Activated CD4-positive, alpha-beta T cell treated with anti-CD3 and anti-CD28 coated beads, Interleukin-10, Interleukin-2, amounts not matched to agents 100 ng/mL and 50 ng/mL, durations not matched to agents 16 hours and 8 hours (primary cell): ENCODE data around the gene EHD2.
"Not testable (repeated sequence)": the region's sequence is repeated elsewhere in the genome, so short reads cannot be mapped to it uniquely, and the experiment has no call there.

Source experiments
- DNase-seq: peaks from one replicate; pipeline ENCODE4 v3.0.0-alpha.2; 2020

EHD2 gene

DNA sequence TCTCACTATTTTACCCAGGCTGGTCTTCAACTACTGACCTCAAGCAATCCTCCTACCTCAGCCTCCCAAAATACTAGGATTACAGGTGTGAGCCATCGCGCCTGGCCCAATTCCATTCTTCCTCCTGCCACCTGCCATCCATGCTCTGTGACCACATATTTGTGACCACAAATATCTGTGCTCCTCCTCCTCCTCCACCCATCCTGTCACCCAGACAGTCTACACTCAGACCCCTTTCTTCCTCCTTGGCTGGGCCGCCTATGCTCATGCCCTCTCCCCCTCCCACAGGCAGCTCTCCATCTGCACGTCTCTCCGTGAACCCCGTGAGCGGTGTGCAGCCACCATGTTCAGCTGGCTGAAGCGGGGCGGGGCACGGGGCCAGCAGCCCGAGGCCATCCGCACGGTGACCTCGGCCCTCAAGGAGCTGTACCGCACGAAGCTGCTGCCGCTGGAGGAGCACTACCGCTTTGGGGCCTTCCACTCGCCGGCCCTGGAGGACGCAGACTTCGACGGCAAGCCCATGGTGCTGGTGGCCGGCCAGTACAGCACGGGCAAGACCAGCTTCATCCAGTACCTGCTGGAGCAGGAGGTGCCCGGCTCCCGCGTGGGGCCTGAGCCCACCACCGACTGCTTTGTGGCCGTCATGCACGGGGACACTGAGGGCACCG is 3.2 kb downstream of the EHD2 start:
- no peak for DNase-seq

DNA sequence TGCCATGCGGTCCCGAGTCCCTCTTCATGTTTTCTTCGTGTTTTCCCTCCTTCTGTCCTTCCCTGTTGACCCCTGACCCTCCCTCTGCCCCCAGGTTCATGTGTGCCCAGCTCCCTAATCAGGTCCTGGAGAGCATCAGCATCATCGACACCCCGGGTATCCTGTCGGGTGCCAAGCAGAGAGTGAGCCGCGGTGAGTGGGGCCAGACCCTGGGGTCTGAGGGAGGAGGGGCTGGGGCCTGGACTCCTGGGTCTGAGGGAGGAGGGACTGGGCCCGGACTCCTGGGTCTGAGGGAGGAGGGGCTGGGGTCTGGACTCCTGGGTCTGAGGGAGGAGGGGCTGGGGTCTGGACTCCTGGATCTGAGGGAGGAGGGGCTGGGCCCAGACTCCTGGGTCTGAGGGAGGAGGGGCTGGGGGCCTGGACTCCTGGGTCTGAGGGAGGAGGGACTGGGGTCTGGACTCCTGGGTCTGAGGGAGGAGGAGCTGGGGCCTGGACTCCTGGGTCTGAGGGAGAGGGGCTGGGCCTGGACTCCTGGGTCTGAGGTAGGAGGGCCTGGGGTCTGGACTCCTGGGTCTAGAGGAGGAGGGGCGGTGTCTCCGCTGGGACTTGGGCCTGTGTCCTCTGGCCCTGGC is 5.3 kb downstream of the EHD2 start:
- DNase-seq, result not testable (repeated sequence)

DNA sequence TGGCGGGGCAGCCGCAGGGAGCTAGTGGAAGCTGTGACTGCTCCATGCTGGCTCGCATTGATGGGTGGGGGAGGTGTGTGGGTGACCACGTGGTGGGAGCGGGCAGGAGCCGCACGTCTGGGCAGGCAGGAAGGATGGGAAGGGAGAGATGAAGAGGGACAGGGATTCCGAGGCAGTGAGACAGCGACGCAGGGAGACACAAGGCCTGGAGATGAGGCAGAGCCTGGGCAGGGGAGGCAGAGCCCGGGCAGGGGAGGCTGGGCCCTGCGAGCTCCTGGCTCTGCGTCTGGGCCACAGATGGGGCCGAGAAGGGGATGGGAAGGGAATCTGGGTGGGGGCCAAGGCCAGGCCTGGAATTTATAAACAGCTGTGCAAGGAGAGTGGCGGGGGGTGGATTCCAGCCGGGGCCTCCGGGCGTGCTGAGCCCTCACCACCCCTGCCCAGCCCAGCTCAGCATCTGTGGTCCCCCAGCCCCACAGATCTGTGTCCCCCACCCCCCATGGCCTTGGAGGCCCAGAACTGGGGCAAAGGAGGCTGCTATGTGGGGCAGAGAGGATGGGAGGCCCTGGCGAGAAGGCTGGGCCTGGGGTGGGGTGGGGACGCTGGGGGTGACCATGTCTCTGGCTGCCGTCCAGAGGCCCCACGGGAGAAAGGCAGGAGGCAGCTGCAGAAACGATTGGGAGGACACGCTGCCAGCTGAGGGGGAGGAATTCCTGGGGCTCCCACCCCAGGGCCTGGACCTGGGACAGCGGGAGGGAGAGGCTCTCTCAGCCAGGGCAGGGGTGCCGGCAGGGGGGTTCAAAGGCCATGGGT is 6.0 kb downstream of the EHD2 start:
- no peak for DNase-seq

DNA sequence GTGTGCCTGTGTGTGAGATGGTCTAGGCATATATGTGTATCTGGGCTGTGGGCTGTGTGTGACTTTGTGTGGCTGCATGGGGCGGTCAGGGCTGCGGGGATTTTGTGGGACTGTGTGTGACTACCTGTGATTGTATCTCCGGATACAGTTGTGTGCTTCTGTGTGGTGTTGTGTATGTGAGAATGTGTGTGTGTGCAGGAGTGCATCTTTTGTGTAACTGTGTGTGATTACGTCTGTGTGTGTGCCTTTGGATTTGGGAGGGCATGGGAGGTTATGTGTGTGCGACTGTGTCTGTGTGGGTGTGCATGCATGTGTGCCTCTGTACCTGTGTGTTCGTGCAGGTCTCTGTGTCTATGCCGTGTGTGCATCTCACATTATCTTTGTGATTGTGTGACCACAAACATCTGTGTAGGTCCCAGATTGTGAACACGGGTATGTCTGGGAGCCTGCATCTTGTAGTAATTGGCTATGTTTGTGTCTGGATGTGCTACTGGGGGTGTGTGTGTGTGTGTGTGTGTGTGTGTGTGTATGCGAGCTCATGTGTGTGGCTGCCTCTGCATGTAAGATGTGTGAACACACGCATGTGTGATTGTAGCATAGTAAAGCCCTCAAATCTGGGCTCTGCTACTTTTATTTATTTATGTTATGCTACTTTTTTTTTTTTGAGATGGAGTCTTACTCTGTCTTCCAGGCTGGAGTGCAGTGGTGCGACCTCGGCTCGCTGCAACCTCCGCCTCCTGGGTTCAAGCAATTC is 7.6 kb downstream of the EHD2 start:
- no peak for DNase-seq

DNA sequence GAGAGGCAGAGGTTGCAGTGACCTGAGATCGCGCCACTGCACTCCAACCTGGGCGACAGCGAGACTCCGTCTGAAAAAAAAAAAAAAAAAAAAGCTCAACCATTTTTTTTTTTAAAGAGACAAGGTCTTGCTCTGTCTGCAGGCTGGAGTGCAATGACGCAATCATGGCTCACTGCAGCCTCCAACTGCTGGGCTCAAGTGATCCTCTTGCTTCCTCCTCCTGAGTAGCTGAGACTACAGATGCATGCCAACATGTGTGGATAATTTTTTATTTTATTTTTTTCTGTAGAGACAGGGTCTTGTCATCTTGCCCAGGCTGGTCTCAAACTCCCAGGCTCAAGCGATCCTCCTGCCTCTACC is 10.3 kb downstream of the EHD2 start:
- DNase-seq, result peak; percentile 27

DNA sequence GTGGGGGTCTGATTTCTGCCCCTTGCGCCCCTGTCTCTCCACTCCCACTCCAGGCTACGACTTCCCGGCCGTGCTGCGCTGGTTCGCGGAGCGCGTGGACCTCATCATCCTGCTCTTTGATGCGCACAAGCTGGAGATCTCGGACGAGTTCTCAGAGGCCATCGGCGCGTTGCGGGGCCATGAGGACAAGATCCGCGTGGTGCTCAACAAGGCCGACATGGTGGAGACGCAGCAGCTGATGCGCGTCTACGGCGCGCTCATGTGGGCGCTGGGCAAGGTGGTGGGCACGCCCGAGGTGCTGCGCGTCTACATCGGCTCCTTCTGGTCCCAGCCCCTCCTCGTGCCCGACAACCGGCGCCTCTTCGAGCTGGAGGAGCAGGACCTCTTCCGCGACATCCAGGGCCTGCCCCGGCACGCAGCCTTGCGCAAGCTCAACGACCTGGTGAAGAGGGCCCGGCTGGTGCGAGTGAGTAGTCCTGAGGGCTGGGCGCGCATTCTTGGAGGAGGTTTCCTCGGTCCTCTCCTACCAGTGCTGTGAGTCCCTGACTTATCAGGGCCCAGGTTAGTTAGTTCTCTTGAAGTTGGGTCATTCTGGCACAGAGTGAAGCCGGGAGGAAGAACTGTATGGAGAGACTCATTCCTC is 12.7 kb downstream of the EHD2 start:
- DNase-seq, result no peak

DNA sequence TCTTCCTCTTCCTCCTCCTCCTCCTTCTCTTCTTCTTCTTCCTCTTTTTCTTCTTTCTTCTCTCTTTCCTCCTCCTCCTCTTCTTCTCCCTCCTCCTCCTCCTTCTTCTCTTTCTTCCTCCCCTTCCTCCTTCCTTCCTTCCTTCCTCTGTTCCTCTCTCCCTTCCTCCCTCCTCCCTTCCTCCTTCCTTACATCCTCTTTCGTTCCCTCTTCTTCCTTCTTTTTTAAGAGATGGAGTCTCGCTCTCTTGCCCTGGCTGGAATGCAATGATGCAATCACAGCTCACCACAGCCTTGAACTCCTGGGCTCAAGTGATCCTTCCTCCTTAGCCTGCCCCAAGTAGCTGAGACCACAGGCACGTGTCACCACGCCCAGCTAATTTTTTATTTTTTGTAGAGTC is 13.2 kb downstream of the EHD2 start:
- DNase-seq, result no peak

DNA sequence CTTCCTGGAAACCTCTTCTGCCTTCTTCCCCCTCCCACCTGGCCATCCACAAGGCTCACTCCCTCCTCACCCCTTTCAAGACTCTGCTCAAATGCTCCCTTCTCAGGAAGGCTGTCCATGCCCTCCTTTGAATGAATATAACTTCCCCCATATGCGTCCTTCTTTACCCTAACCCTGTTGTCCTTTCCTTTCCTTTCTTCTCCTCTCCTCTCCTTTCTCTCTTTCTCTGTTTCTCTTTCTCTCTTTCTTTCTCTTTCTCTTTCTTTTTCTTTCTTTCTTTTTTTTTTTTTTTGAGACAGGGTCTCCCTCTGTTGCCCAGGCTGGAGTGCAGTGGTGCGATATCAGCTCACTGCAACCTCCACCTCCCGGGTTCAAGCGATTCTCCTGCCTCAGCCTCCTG is 15.1 kb downstream of the EHD2 start:
- not testable (repeated sequence) for DNase-seq

DNA sequence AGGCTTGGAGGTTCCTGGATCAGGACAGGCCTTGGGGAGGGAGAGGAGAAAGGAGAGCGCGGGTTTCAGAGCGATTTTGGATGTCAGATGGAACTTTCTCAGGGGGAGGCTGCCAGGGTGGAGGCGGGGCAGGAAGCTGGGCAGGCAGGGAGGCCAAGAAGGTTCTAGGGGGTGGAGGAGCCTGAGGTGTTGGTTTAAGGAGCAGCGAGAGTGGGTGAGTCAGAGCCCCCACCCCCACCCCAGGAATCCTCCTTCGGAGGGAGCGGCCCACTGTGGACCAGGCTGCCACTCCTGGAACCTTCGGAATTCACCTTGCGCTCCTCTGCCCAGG is 16.2 kb downstream of the EHD2 start:
- DNase-seq, result no peak

DNA sequence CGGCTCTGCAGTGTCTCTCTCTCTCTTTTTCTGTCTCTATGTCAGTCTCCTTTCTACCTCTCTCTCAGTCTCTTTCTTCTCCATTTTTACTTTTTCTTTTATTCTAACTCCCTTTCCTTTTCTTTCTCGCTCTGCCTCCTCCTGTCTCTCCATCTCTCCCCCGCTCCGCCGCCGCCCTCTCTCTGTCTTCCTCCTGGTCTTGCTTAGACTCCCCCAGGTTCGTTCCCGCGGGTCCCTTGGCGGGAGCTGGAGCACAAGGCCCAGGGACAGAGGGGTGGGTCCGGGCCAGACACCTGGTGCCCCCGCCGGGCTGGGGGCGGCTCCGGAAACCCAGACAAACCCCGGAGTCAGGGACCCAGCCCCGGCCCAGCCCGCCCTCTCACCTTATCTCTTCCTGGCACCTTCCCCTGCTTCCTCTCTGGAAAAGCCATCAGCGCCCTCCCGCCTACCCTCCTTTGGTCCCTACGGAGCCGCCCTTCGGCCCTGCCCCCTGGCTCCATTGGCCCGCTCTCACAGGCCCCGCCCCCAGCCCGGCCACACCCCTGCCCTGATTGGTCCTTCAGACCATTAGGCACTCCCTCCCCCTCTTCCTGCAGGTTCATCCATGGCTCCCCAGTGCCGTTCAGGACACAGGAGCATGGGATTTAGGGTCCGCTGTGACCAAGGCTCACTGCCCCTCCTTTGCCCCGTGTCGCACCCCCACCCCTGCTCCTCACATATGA is 16.7 kb downstream of the EHD2 start:
- peak; percentile 60 for DNase-seq

DNA sequence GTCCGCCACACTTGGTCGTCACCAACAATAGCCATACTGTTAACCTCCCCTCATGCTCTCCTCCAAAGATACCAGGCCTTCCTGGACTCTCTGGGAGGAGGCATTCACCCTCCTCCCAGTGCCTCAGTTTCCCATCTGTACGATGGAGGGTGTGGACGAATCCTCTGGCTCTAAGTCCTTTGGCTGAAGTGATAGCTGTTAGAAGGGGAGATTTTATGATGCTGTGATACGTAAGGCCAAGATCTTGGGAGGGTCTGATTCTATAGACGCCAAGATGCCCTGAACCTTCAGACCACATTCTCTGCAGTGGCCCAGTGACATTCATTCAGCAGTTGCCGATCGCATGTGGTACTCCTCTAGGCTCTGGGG is 17.3 kb downstream of the EHD2 start:
- DNase-seq, result no peak

DNA sequence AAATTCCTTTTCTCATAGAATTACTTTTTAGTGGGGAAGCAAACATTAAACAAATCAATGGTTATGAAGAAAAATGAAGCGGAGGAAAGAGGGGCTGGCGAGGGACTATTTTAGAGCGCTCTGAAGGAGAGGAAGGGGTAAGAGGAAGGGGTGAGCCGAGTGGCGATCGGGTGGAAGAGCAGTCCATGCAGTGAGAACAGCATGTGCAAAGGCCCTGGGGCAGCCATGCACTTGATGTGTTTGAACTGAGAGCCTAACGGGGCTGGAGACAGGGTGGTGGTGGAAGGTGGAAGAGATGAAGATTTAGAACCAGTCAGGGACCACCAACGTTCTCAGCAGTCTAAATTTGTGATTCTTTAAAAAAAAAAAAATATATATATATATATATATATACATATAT is 17.7 kb downstream of the EHD2 start:
- DNase-seq, result no peak

DNA sequence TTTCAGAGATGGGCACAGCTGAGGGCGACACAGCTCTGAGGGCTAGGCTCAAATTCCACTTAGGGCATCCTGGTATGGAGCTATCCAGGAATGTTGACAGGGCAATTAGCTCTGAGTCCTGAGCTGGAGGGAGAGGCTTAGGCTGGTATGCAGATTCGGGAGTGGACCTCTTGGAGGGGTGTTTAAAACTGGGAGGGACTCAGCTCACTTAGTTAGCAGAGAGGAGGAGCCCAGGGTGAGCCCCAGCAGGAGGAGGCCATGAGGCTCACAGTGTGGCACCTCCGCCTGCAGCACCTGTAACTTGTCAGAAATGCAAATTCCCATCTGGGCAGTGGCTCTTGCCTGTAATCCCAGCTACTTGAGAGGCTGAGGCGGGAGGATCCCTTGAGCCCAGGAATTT is 21.9 kb downstream of the EHD2 start:
- no peak for DNase-seq

DNA sequence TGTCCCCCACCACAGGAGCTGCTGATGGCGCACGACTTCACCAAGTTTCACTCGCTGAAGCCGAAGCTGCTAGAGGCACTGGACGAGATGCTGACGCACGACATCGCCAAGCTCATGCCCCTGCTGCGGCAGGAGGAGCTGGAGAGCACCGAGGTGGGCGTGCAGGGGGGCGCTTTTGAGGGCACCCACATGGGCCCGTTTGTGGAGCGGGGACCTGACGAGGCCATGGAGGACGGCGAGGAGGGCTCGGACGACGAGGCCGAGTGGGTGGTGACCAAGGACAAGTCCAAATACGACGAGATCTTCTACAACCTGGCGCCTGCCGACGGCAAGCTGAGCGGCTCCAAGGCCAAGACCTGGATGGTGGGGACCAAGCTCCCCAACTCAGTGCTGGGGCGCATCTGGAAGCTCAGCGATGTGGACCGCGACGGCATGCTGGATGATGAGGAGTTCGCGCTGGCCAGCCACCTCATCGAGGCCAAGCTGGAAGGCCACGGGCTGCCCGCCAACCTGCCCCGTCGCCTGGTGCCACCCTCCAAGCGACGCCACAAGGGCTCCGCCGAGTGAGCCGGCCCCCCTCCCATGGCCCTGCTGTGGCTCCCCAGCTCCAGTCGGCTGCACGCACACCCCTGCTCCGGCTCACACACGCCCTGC is 27.8 kb downstream of the EHD2 start:
- DNase-seq, result no peak

DNA sequence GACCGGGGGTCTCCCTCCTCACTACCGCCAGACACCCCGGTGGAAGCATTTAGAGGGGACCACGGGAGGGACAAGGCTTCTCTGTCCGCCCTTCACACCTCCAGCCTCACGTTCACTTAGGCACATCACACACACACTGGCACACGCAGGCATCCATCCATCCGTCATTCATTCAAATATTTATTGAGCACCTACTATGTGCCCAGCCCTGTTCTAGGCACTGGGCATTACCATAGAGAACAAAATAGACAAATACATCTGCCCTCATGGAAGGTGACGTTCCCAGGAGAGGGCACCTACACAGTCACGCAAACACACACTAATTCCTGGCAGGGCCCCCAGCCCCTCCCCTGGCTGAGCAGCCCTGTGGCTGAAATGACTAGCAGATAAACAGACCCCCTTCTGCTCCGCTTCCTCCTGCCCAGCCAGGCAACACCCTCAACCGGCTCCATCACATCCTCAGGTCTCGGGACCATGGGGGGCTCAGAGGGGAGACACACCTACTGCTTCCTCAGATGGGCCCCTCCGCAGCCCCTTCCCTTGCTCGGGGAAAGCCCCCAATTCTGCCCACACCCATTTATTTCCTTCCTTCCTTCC is 28.4 kb downstream of the EHD2 start:
- DNase-seq, result no peak

DNA sequence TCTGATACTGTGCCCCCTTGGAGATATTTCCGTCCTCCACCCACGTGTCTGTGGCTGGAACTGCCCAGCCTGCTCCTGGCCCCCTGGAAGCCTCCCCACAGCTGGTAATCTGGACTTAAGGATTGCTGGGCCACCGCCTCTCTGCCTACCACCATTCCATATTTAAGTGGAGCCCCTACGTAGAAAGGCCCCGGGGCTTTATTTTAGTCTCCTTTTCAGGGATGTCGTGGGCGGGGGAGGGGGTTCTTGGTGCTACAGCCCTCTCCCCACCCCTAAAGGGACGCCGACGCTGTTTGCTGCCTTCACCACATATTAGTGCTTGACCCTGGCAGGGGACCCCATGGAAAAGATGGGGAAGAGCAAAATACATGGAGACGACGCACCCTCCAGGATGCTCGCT is 29.4 kb downstream of the EHD2 start:
- no peak for DNase-seq

DNA sequence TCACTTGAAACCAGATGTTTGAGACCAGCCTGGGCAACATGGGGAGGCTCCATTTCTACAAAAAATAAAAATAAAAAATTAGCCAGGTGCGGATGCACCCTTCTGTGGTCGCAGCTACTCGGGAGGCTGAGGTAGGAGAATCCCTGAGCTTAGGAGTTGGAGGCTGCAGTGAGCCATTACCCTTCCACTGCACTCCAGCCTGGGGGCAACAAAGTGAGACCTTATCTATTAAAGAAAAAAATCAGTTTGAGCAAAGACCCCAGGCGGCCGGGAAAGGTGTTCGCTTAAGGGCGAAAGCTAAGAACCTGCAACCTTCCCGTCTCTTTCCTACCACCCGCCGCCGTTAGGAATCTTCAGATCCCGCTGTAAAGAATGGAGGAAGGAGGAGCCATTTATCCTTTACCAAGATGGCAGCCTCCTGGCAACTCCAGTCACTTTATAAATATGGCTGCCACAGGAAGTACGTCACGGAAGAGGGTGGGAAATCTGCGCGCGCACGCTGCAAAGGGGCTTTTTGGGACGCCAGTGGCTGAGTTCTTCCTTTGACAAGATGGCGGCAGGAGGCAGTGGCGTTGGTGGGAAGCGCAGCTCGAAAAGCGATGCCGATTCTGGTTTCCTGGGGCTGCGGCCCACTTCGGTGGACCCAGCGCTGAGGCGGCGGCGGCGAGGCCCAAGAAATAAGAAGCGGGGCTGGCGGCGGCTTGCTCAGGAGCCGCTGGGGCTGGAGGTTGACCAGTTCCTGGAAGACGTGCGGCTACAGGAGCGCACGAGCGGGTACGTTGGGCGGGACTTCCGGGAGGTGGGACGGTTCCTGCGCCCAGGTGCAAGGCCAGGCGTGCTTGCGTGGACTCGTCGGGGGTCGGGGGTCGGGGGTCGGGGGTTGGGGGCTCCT is 32.0 kb downstream of the EHD2 start, which contains the start of gene NOP53:
Gene NOP53, plus strand, starts transcription at position 537 of the 892 bp plus-strand sequence. Its CDS starts 14 bp downstream, at position 551.
- DNase-seq, result peak; percentile 98

DNA sequence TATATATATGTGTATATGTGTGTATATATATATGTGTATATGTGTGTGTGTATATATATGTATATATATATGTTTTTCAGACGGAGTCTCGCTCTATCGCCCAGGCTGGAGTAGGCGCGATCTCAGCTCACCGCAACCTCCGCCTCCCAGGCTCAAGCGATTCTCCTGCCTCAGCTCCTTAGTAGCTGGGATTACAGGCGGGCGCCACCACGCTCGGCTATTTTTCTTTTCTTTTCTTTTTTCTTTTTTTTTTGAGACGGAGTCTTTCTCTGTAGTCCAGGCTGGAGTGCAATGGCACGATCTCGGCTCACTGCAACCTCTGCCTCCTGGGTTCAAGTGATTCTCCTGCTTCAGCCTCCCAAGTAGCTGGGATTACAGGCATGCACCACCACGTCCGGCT is 32.9 kb downstream of the EHD2 start:
- DNase-seq, result not testable (repeated sequence)

DNA sequence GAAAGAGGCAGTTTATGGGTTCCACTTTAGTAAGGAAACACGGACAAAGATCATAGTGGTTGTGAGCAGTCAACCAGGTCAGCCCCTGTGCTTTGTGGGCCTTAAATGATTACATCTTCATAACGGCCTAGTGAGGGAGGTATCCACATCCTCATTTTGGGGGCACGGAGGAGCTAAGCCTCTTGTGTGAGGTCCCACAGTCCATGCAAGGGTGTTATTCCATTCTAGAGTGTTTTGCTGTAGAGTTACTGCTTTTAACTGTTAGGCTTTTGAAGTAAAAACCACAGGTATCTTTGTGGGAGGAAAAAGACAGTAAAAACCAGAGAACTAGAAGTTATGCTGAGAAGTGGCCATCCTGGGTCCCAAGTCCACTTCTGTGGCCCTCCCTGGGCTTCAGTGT is 36.1 kb downstream of the EHD2 start:
- DNase-seq, result peak; percentile 27

DNA sequence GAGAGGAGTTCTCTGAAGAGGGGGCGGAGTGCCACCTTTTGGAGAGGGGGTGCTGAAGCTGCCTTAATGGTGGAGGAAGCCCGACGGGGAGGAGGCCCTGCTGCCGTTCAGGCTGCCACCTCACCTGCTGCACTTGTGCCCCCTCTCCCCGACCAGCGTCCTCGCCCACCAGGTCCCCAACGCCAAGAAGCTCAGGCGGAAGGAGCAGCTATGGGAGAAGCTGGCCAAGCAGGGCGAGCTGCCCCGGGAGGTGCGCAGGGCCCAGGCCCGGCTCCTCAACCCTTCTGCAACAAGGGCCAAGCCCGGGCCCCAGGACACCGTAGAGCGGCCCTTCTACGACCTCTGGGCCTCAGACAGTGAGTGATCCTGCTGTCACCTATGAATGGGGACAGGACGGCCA is 37.5 kb downstream of the EHD2 start:
- no peak for DNase-seq
